Heart left ventricle (tissue), 16 donors: ENCODE data around the gene BABAM1. TPM values are rescaled to one million over a fixed set of nuclear protein-coding genes. Genes with fewer than 3 reads are reported as not detected.

ENCODE experiments used
- ATAC-seq, 4 donors: fragments of 200-7000 bp; cut with Tn5 transposase; one replicate each; pipeline ENCODE4 v1.9.1; 2020 to 2022; ENCODE audit warnings: moderate library complexity in 4 of 4, mild to moderate bottlenecking in 3 of 4, moderate number of reproducible peaks in 1 of 4
- DNase-seq, 5 donors: peaks; one replicate each; pipeline ENCODE4 v3.0.0-alpha.2; 2020
- H3K27ac ChIP-seq, 12 donors: fragments of 200-600 bp; sonication (generic) in 4 of 12; one replicate each; pipeline versions ENCODE4 v1.5.0 to v1.8.0; 2016 to 2022; ENCODE audit warnings: mild to moderate bottlenecking in 2 of 12
- H3K27me3 ChIP-seq, 9 donors: fragments of 200-600 bp; sonication (generic) in 2 of 9; one replicate each; pipeline versions ENCODE4 v1.5.1 to v1.8.0; 2016 to 2022; ENCODE audit warnings: mild to moderate bottlenecking in 3 of 9
- H3K36me3 ChIP-seq, 9 donors: fragments of 200-600 bp; sonication (generic) in 2 of 9; one replicate each; pipeline versions ENCODE4 v1.5.0 to v1.8.0; 2018 to 2022; ENCODE audit warnings: mild to moderate bottlenecking in 2 of 9
- H3K4me1 ChIP-seq, 12 donors: fragments of 200-600 bp; sonication (generic) in 4 of 12; one replicate each; pipeline versions ENCODE4 v1.5.0 to v1.8.0; 2016 to 2022; ENCODE audit warnings: mild to moderate bottlenecking in 3 of 12
- H3K4me3 ChIP-seq, 12 donors: fragments of 200-600 bp; sonication (generic) in 4 of 12; one replicate each; pipeline versions ENCODE4 v1.5.0 to v1.8.0; 2017 to 2022; ENCODE audit warnings: mild to moderate bottlenecking in 9 of 12, moderate library complexity in 4 of 12
- H3K9me3 ChIP-seq, 12 donors: fragments of 200-600 bp; sonication (generic) in 4 of 12; one replicate each; pipeline versions ENCODE4 v1.5.0 to v1.8.0; 2016 to 2022; ENCODE audit warnings: mild to moderate bottlenecking in 1 of 12
- CTCF ChIP-seq, 12 donors: fragments of 200-600 bp; sonication (generic) in 4 of 12; IDR thresholded peaks; one replicate each; pipeline versions ENCODE4 v1.5.0 to v1.8.0; 2018 to 2022; ENCODE audit warnings: antibody characterized with exemption in 12 of 12, mild to moderate bottlenecking in 5 of 12
- POLR2A ChIP-seq, 2 donors: fragments of 450-650 bp; IDR thresholded peaks; one replicate each; pipeline ENCODE4 v1.6.1; 2017; ENCODE audit warnings: antibody characterized with exemption in 2 of 2, mild to moderate bottlenecking in 2 of 2, moderate library complexity in 2 of 2
- WGBS, 4 donors: extraction: QIAGEN DNeasy Blood & Tissue Kit in 2 of 4; methylation state at CpG; one replicate each; pipeline versions ENCODE4 v1.1.5 to v1.1.7; 2013 to 2018; 5-methylcytosine and 5-hydroxymethylcytosine counted together
- intact Hi-C, 10 donors: fragments of 100-400 bp; cut with DNase I; formaldehyde crosslinking; loops; one replicate each; pipeline versions ENCODE4 v1.11.1 to v1.14.2; 2022
- polyA plus RNA-seq, 2 donors: library from polyadenylated mRNA; stranded (reverse); fragments of 200-250 nt; gene quantifications; one replicate each; pipeline ENCODE4 v1.2.3, GENCODE V29; 2013
- total RNA-seq, 9 donors: library from RNA; depleted of rRNA in 2 of 9; stranded (reverse); fragments of >200 nt in 2 of 9; fragmentation: NEBNext Ultra II Directional in 3 of 9; extraction: Animal tissue kit (Norgen Biotek cat#: 25700) in 3 of 9; gene quantifications; one replicate each; pipeline versions ENCODE4 v1.1.0 to v1.2.4, GENCODE V29; 2016 to 2023
- donor health status: ischemic (EF 13 %, LVEDD 7.1; RV severe dilation, severe dysfunction).
- donor health status: healthy with polysubstance abuse.
- donor health status: DM: no; HTN: yes; CAD: no.
- donor health status: DM: no; HTN: no; CAD: no.
- donor health status: ischemic (EF 25% LVEDD 6.9; RV normal size, moderate dysfunction).
- donor health status: ischemic (EF 25% LVEDD 5.7; RV mildly dilated, moderate dysfunction).
- donor health status: healthy.
- donor health status: DM: yes; HTN: yes; CAD: no.
- donor health status: ischemic (EF 35%, LVEDD 5.7; RV mildly dilated, moderate dysfunction).
- donor health status: nonischemic (EF 11% LVEDD 7.7; RV severe dilation, severe dysfunction).
- donor health status: DM: yes; HTN: yes; CAD: no.
- donor health status: PGD.
- donor health status: ischemic (EF 29% LVEDD 5.4; RV normal size, mild dysfunction).
- donor health status: nonischemic (EF 23%, LVEDD 6.1; RV moderate dilation, normal function).

Gene BABAM1
- total and polyA plus RNA-seq, 11 donors: 60.9 to 92.4 (median 73.5) TPM

DNA sequence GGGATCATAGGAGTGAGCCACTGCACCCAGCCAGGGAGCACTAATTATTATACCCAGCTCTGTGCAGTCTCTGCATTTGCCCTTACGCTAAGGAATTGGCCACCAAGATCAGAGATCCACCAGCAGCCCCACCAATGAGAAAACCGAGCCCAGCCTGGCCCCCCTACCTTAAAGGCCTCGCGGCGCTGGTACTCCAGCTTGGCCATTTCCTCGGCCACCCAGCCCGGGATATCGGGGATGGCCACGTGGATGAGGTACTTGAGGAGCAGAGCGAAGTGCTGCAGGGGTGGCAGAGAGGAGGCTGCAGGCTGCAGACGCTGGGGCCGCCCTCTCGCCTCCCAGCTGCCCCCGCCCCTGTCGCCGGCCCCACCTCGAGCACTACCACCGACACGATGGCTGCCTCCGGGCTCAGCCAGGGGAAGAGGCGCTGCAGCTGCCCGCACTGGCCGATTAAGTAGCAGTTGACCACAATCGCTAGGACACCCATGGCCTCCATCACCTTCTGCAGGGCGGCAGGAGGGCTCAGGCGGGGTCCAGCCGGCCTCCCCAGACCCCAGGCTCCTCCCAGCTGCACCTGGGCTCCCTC lies 59.9 kb downstream of the BABAM1 start:
- peaks cover 0 to 21% (median 0%) of the 10 kb centered on the region in 12 donors for H3K4me1 ChIP-seq

DNA sequence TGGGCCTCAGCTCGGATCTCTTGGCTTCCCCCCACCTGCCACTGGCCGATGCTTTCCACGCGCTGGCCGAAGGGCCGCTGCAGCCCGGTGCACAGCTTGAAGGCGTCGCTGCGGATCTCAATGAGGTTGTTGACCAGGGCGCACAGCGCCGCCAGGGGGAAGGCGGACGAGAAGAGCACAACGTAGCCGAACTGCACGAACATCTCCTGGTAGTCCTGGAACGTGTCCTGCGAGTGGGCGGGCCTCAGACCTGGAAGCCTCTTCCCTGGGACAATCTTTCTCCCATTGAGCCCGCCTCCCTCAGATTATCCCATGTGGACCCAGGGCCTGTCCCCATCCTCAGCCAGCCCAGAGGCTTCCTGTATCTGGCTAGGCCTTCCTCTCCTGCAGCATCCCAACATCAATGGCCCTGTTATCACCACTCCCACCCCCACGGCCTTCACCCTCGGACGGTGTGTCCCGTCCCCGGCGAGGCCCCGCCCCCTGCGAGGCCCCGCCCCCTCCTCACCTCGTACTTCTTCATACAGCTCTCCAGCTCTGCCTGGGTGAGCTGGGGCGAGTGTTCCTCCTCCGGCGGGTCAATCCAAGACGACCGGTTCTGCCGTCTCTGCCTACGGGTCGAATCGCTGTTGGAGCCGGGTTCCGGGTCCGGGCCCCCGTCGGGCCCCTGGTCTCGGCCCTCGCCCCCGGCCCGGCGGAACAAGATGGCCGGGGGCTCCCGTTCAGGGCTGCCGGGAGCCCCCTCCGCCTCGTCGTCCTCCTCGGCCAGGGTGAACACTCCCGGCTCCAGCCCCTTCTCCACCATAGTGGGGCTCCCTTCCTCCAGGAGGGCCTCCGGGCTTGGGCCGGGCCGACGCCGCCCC lies 60.6 kb downstream of the BABAM1 start:
- peak overlapping the region in 1 of 12 donors; percentile 27 for H3K27ac ChIP-seq
- TF ChIP-seq CTCF (IDR thresholded peaks at IDR 0.05): no peak
- TF ChIP-seq POLR2A (IDR thresholded peaks at IDR 0.05): no peak
- peaks cover 0 to 18% (median 0%) of the 10 kb centered on the region in 9 donors for H3K36me3 ChIP-seq
- H3K4me1 ChIP-seq: peaks cover 0 to 21% (median 0%) of the 10 kb centered on the region in 12 donors
- intact Hi-C loops: no loop called here
- ATAC-seq (peak in 3 of 4 donors; percentile 17 to 31 (median 24)), DNase-seq (no peak)
- no peaks in the 10 kb centered on the region for H3K9me3 ChIP-seq
- peak overlapping the region in 9 of 12 donors; percentile 1 to 51 (median 26) for H3K4me3 ChIP-seq
- peaks cover 0 to 17% (median 0%) of the 10 kb centered on the region in 9 donors for H3K27me3 ChIP-seq
- WGBS, 4 donors: 52 to 67% (median 55%) methylated on average over 39 to 64 of the region's 64 CpGs

More for the DNA sequence above, 59.9 kb downstream of the BABAM1 start:
- H3K27me3 ChIP-seq: peaks cover 0 to 17% (median 0%) of the 10 kb centered on the region in 9 donors
- peaks cover 0 to 25% (median 0%) of the 10 kb centered on the region in 9 donors for H3K36me3 ChIP-seq
- H3K9me3 ChIP-seq: no peaks in the 10 kb centered on the region
- WGBS, 4 donors: 93 to 97% (median 95%) methylated on average over 6 to 27 of the region's 27 CpGs
- no peak overlapping the region for H3K27ac ChIP-seq
- DNase-seq (no peak), ATAC-seq (no peak)
- intact Hi-C loops: no loop called here
- H3K4me3 ChIP-seq: no peak overlapping the region
- TF ChIP-seq CTCF (IDR thresholded peaks at IDR 0.05) (no peak), POLR2A (IDR thresholded peaks at IDR 0.05) (no peak)

Other genes with a start within 250 kb of the BABAM1 start
- 10 to 100 TPM in 7 of 9 donors, 1 to 10 TPM in 2; 5.2 to 49.5 (median 16.9) TPM for gene CPAMD8, start 240.6 kb upstream of the BABAM1 start, total RNA-seq
- gene CPAMD8, start 240.6 kb upstream of the BABAM1 start, polyA plus RNA-seq: 10 to 100 TPM in 1 of 2 donors, 1 to 10 TPM in 1; 9.6 to 36.3 TPM
- gene HAUS8, start 192.0 kb upstream of the BABAM1 start, total RNA-seq: 1 to 10 TPM; 2.1 to 9.2 (median 4.7) TPM
- 1 to 10 TPM; 4.2 to 5.1 TPM for gene HAUS8, start 192.0 kb upstream of the BABAM1 start, polyA plus RNA-seq
- gene MYO9B, start 191.7 kb upstream of the BABAM1 start, total RNA-seq: 10 to 100 TPM; 24.2 to 89.4 (median 31.3) TPM
- 10 to 100 TPM; 26.9 to 39.6 TPM for gene MYO9B, start 191.7 kb upstream of the BABAM1 start, polyA plus RNA-seq
- 10 to 100 TPM; 22.5 to 34.4 (median 25.8) TPM for gene USE1, start 52.1 kb upstream of the BABAM1 start, total RNA-seq
- gene USE1, start 52.1 kb upstream of the BABAM1 start, polyA plus RNA-seq: 10 to 100 TPM; 60.6 to 69.6 TPM
- gene OCEL1, start 41.2 kb upstream of the BABAM1 start, total RNA-seq: 10 to 100 TPM in 6 of 9 donors, 1 to 10 TPM in 3; 8.7 to 27.2 (median 16.8) TPM
- 10 to 100 TPM; 15.6 to 35.2 TPM for gene OCEL1, start 41.2 kb upstream of the BABAM1 start, polyA plus RNA-seq
- 100 to 1,000 TPM in 2 of 9 donors, 10 to 100 TPM in 7; 34.7 to 117 (median 47.0) TPM for gene NR2F6, start 21.5 kb upstream of the BABAM1 start, total RNA-seq
- gene NR2F6, start 21.5 kb upstream of the BABAM1 start, polyA plus RNA-seq: 10 to 100 TPM; 30.8 to 38.3 TPM
- 10 to 100 TPM in 1 of 9 donors, 1 to 10 TPM in 8; 3.7 to 14.6 (median 7.3) TPM for gene USHBP1, start 2.7 kb upstream of the BABAM1 start, total RNA-seq
- 10 to 100 TPM; 11.1 to 12.4 TPM for gene USHBP1, start 2.7 kb upstream of the BABAM1 start, polyA plus RNA-seq
- gene ANKLE1, start 14.5 kb downstream of the BABAM1 start, total RNA-seq: under 1 TPM in 7 of 9 donors, not detected in 2; 0.07 to 0.44 (median 0.23) TPM
- under 1 TPM; 0.08 to 0.36 TPM for gene ANKLE1, start 14.5 kb downstream of the BABAM1 start, polyA plus RNA-seq
- 10 to 100 TPM in 5 of 9 donors, 1 to 10 TPM in 4; 7.4 to 21.8 (median 10.3) TPM for gene ABHD8, start 36.0 kb downstream of the BABAM1 start, total RNA-seq
- gene ABHD8, start 36.0 kb downstream of the BABAM1 start, polyA plus RNA-seq: 10 to 100 TPM; 11.6 to 19.2 TPM
- gene MRPL34, start 38.4 kb downstream of the BABAM1 start, total RNA-seq: 100 to 1,000 TPM in 8 of 9 donors, 10 to 100 TPM in 1; 97.8 to 389 (median 174) TPM
- gene MRPL34, start 38.4 kb downstream of the BABAM1 start, polyA plus RNA-seq: 100 to 1,000 TPM; 296 to 325 TPM
- 10 to 100 TPM; 13.9 to 47.1 (median 35.7) TPM for gene DDA1, start 42.1 kb downstream of the BABAM1 start, total RNA-seq
- 10 to 100 TPM; 64.8 to 84.6 TPM for gene DDA1, start 42.1 kb downstream of the BABAM1 start, polyA plus RNA-seq
- 10 to 100 TPM in 2 of 9 donors, 1 to 10 TPM in 7; 6.4 to 11.0 (median 7.9) TPM for gene ANO8, start 67.4 kb downstream of the BABAM1 start, total RNA-seq
- gene ANO8, start 67.4 kb downstream of the BABAM1 start, polyA plus RNA-seq: 1 to 10 TPM; 4.8 to 8.3 TPM
- gene GTPBP3, start 70.1 kb downstream of the BABAM1 start, total RNA-seq: 10 to 100 TPM in 7 of 9 donors, 1 to 10 TPM in 2; 6.3 to 20.1 (median 11.3) TPM
- 10 to 100 TPM in 1 of 2 donors, 1 to 10 TPM in 1; 8.9 to 13.0 TPM for gene GTPBP3, start 70.1 kb downstream of the BABAM1 start, polyA plus RNA-seq
- gene PLVAP, start 109.9 kb downstream of the BABAM1 start, total RNA-seq: 10 to 100 TPM in 4 of 9 donors, 1 to 10 TPM in 5; 7.1 to 52.8 (median 9.5) TPM
- gene PLVAP, start 109.9 kb downstream of the BABAM1 start, polyA plus RNA-seq: 10 to 100 TPM; 26.4 to 50.1 TPM
- under 1 TPM in 2 of 9 donors, not detected in 7; 0.37 to 0.53 TPM for gene CCDC194, start 126.8 kb downstream of the BABAM1 start, total RNA-seq
- under 1 TPM in 1 of 2 donors, not detected in 1; 0.23 TPM for gene CCDC194, start 126.8 kb downstream of the BABAM1 start, polyA plus RNA-seq
- gene BST2, start 138.2 kb downstream of the BABAM1 start, total RNA-seq: 100 to 1,000 TPM in 1 of 9 donors, 10 to 100 TPM in 8; 28.6 to 116 (median 49.4) TPM
- gene BST2, start 138.2 kb downstream of the BABAM1 start, polyA plus RNA-seq: 10 to 100 TPM; 37.1 to 64.1 TPM
- gene MVB12A, start 152.6 kb downstream of the BABAM1 start, total RNA-seq: 10 to 100 TPM; 11.8 to 41.5 (median 18.5) TPM
- gene MVB12A, start 152.6 kb downstream of the BABAM1 start, polyA plus RNA-seq: 10 to 100 TPM; 30.7 to 46.5 TPM
- under 1 TPM in 1 of 9 donors, not detected in 8; 0.52 TPM for gene TMEM221, start 181.2 kb downstream of the BABAM1 start, total RNA-seq
- gene TMEM221, start 181.2 kb downstream of the BABAM1 start, polyA plus RNA-seq: under 1 TPM in 1 of 2 donors, not detected in 1; 0.04 TPM
- gene NXNL1, start 193.5 kb downstream of the BABAM1 start, total RNA-seq: 1 to 10 TPM in 1 of 9 donors, under 1 TPM in 3, not detected in 5; 0.32 to 1.1 (median 0.57) TPM
- gene NXNL1, start 193.5 kb downstream of the BABAM1 start, polyA plus RNA-seq: under 1 TPM in 1 of 2 donors, not detected in 1; 0.69 TPM
- gene SLC27A1, start 203.1 kb downstream of the BABAM1 start, total RNA-seq: 10 to 100 TPM; 32.6 to 70.3 (median 52.7) TPM
- gene SLC27A1, start 203.1 kb downstream of the BABAM1 start, polyA plus RNA-seq: 10 to 100 TPM; 22.1 to 47.6 TPM
- 10 to 100 TPM; 15.5 to 57.1 (median 27.0) TPM for gene PGLS, start 244.2 kb downstream of the BABAM1 start, total RNA-seq
- gene PGLS, start 244.2 kb downstream of the BABAM1 start, polyA plus RNA-seq: 10 to 100 TPM; 28.8 to 45.9 TPM